Skin epidermis (tissue), 12 donors: Measurements from ENCODE around the gene GALK1.
"Not testable (repeated sequence)": the region's sequence is repeated elsewhere in the genome, so short reads cannot be mapped to it uniquely, and the experiment has no call there.

Source experiments
- H3K27ac ChIP-seq, 21 experiments: fragments of 200-600 bp; sonication (generic) in 11 of 21; one replicate each; pipeline ENCODE4 v1.5.0; 2020; ENCODE audit warnings: mild to moderate bottlenecking in 3 of 21, inconsistent platforms in 2 of 21, moderate library complexity in 2 of 21
- H3K4me3 ChIP-seq, 7 experiments: fragments of 200-600 bp; sonication (generic) in 2 of 7; one replicate each; pipeline ENCODE4 v1.5.0; 2020; ENCODE audit warnings: inconsistent platforms in 2 of 7, mild to moderate bottlenecking in 2 of 7, moderate library complexity in 1 of 7

Gene GALK1

GRCh38 chr17:75773121-75773807 lies 8.3 kb upstream of the GALK1 start:
- Histone ChIP-seq H3K27ac (no peak overlapping the region), H3K4me3 (no peak overlapping the region)

GRCh38 chr17:75771334-75772281 lies 6.6 kb upstream of the GALK1 start:
- Histone ChIP-seq H3K4me3 (no peak overlapping the region), H3K27ac (no peak overlapping the region)

- H3K4me3 ChIP-seq: no peak overlapping the region
- H3K27ac ChIP-seq: no peak overlapping the region
Observed at GRCh38 chr17:75769536-75769935, 4.5 kb upstream of the GALK1 start.

- Histone ChIP-seq H3K27ac (no peak overlapping the region), H3K4me3 (no peak overlapping the region)
Observed at GRCh38 chr17:75767881-75768280, 2.9 kb upstream of the GALK1 start.

GRCh38 chr17:75765981-75766380 lies 989 bp upstream of the GALK1 start:
- H3K27ac ChIP-seq: peak overlapping the region in 5 of 21 experiments; percentile 1 to 89 (median 78)
- H3K4me3 ChIP-seq: no peak overlapping the region

GRCh38 chr17:75764417-75764710 lies 628 bp downstream of the GALK1 start:
- H3K27ac ChIP-seq: peak overlapping the region; percentile 17 to 89 (median 78)
- peak overlapping the region; percentile 44 to 77 (median 66) for H3K4me3 ChIP-seq

- peak overlapping the region; percentile 44 to 77 (median 66) for H3K4me3 ChIP-seq
- peak overlapping the region in 19 of 21 experiments; percentile 17 to 89 (median 79) for H3K27ac ChIP-seq
Observed at GRCh38 chr17:75763613-75764416, 1.2 kb downstream of the GALK1 start.

- Histone ChIP-seq H3K27ac (no peak overlapping the region), H3K4me3 (no peak overlapping the region)
Observed at GRCh38 chr17:75763269-75763607, 1.8 kb downstream of the GALK1 start.

GRCh38 chr17:75762513-75763268 lies 2.3 kb downstream of the GALK1 start:
- no peak overlapping the region for H3K4me3 ChIP-seq
- no peak overlapping the region for H3K27ac ChIP-seq

- peak overlapping the region in 1 of 21 experiments; percentile 24 for H3K27ac ChIP-seq
- H3K4me3 ChIP-seq: not testable (repeated sequence)
Observed at GRCh38 chr17:75759978-75760640, 4.9 kb downstream of the GALK1 start.

GRCh38 chr17:75759457-75759856 lies 5.5 kb downstream of the GALK1 start:
- H3K4me3 ChIP-seq: no peak overlapping the region
- H3K27ac ChIP-seq: peak overlapping the region in 2 of 21 experiments; percentile 11 to 24

- Histone ChIP-seq H3K27ac (no peak overlapping the region), H3K4me3 (no peak overlapping the region)
Observed at GRCh38 chr17:75758131-75758905, 6.7 kb downstream of the GALK1 start.

GRCh38 chr17:75757086-75757681 lies 7.8 kb downstream of the GALK1 start:
- H3K27ac ChIP-seq: no peak overlapping the region
- no peak overlapping the region for H3K4me3 ChIP-seq

- H3K27ac ChIP-seq: no peak overlapping the region
- H3K4me3 ChIP-seq: no peak overlapping the region
Observed at GRCh38 chr17:75756451-75757085, 8.4 kb downstream of the GALK1 start.

GRCh38 chr17:75755990-75756389 lies 9.0 kb downstream of the GALK1 start:
- Histone ChIP-seq H3K4me3 (no peak overlapping the region), H3K27ac (no peak overlapping the region)

GRCh38 chr17:75755205-75755901 lies 9.6 kb downstream of the GALK1 start:
- H3K4me3 ChIP-seq: no peak overlapping the region
- H3K27ac ChIP-seq: no peak overlapping the region
